Activated naive CD4-positive, alpha-beta T cell treated with Interleukin-2 at 50 U/mL for 16 hours (primary cell): ENCODE data around the gene ANK3.

Experiments
- DNase-seq: peaks from one replicate; pipeline ENCODE4 v3.0.0-alpha.2; 2020

ANK3 gene

GRCh38 chr10:60376221-60377041, 13.2 kb downstream of the ANK3 start:
- no peak for DNase-seq

DNA sequence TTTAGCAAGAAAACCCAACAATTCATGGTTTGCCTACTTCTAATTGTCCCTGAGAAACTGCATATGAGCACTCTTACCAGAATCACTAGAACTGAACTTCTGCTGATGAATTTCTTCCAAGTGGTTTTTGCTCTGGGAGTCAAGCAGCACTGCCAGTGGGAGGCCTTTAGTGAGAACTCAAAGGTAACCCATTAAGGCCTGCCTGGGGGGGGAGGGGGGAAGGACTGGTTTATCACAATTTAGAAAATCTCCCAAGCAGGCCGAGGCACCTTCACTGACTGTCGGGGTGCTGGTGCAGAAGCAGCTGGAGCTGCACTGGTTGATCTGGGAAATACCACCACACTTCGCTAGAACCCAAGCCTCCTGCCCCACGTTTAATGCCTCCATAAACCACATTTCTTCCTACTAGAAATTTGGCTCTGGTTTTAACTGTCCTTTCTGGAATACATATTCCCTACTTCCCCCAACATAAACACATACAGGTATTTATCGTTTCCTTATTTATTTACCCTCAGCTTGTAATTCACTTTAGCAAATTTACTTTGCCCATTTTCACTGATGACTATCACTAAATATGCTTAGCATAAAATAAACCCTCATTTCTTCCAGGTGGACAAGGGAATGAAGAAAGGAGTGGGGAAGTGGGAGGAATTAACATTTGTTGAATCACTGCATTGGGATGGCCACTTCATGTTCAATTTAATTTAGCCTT, 14.2 kb downstream of the ANK3 start:
- no peak for DNase-seq

GRCh38 chr10:60374836-60375235, 14.8 kb downstream of the ANK3 start:
- DNase-seq = no peak

DNA sequence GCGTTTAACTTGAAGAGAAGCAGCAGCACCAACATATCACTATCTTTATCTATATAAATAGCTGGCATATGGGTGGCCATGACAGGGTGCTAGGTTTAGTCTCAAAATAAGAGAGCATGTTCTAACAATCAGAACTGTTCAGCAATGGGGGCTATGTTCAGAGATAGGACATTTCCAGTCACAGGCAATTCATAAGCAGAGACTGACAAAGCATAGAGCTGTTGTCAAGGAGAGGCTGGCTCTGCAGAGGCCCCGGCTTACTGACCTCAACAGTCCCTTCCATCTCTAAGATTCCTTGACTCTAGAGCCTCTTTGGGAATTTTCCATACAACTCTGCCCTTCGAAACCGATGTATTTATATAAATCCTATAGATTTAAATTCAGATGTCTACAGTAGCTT, 17.2 kb downstream of the ANK3 start:
- no peak for DNase-seq

DNA sequence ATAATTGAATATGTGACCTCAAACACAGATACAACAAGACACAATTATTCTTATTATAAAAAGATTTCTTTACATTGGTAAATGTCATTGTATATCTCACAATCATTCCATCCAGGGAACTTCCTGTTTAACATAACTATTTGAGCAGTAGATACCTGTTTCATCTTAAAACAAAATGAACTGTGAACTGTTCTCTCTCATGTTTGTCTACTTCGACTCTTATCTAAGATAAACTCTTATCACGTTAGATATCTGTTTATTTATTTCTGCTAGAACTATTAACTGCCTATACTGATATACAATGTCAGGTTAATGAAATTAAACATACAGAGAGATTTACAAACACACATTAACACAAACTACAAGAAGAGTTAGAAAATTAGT, 20.1 kb downstream of the ANK3 start:
- DNase-seq = no peak

GRCh38 chr10:60368875-60369546, 20.7 kb downstream of the ANK3 start:
- DNase-seq = no peak

- no peak for DNase-seq
Observed at GRCh38 chr10:60367901-60368300, 21.8 kb downstream of the ANK3 start.

GRCh38 chr10:60367431-60367830, 22.2 kb downstream of the ANK3 start:
- DNase-seq = no peak

- no peak for DNase-seq
Observed at GRCh38 chr10:60367024-60367423, 22.7 kb downstream of the ANK3 start.

GRCh38 chr10:60363187-60363586, 26.5 kb downstream of the ANK3 start:
- DNase-seq = no peak

GRCh38 chr10:60362461-60362860, 27.2 kb downstream of the ANK3 start:
- no peak for DNase-seq

DNA sequence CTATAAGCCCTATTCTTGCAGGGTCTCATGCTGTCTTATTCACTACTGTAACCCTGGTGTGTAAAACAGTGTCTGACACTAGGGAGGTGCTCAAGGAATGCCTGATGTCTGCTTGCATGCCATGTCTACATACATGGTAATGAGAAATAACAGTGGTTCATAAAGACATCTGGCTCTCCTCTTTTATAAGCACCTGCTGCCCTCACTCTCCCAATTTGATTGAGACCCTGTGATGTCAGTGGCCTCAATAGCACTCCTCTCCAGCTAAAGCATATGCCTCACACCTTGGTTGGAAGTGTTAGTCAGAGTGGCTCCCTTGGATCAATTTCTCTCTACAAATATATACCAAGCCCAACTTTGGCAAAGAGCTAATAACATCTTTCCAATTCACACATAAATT, 30.6 kb downstream of the ANK3 start:
- DNase-seq = no peak

- no peak for DNase-seq
Observed at GRCh38 chr10:60358282-60358681, 31.4 kb downstream of the ANK3 start.

DNA sequence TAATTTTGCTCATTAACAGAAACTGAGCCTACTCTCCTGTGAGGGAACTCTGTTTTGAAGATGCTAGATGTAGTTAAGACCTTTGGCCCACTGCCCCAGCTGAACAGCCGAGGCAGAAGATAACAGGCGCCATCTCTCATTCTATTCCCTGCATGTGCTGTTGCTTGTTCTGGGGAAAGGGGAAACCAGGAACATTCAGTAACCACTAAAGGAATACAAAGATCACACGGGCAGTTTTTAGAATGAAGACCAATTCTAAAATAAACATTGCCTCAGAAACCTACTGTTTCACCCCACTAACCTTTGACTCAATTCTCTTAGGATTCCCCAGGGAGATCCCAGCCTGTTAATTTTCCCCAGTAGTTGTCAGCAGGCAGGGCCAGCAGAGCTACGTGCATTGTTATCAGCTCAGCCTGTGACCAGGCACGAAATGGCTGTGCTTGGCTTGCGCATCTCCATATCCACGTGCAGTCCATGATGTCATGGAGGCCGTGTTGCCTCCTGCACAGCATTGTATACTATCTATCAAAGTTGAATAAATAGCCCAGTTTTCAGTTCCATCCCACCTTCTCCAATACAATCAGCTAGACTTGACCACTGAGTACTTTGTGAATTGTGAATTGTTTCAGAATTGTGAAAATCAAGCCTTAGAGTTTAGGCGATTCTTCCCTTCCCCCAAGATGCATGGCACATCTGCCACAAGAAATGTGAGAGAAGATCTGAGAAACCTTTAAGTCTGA, 36.0 kb downstream of the ANK3 start:
- DNase-seq = no peak

DNA sequence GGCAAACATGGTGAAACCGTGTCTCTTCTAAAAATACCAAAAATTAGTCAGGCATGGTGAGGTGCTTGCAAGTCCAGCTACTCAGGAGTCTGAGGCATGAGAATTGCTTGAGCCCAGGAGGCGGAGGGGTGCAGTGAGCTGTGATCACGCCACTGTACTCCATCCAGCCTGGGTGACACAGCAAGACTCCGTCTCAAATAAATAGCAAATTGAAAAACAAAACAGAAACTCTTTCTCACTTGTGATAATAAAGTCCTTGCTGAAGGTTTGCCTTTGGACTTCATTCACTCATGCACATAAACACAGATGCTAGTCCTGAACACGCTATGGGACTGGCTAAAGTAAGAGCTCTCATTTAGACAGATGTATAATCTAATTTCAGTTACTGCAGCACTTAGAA, 37.6 kb downstream of the ANK3 start:
- no peak for DNase-seq

- DNase-seq = no peak
Observed at GRCh38 chr10:60351191-60351853, 38.4 kb downstream of the ANK3 start.

GRCh38 chr10:60350400-60350799, 39.3 kb downstream of the ANK3 start:
- no peak for DNase-seq

- DNase-seq = no peak
Observed at GRCh38 chr10:60349426-60349825, 40.2 kb downstream of the ANK3 start.

GRCh38 chr10:60348982-60349381, 40.7 kb downstream of the ANK3 start:
- DNase-seq = no peak

DNA sequence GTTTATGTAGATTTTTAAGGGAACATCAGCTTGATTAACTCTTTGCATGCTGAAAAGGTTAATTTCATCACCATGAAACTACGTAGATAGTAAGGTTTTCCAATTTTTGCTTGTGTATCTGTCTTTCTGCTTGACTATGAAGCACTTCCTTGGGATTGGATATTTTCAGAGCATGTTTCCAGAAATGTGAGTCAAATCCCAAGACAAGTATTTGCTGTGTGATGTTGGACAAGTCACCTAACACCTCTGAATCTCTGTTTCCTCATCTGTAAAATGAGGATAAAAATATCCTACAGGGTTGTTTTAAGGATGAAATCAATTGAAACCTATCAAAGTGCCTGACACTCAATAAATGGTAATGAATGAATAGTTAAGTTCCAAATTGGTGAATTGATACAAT, 42.4 kb downstream of the ANK3 start:
- DNase-seq = no peak

GRCh38 chr10:60346661-60347060, 43.0 kb downstream of the ANK3 start:
- DNase-seq = no peak

GRCh38 chr10:60343254-60343653, 46.4 kb downstream of the ANK3 start:
- DNase-seq = no peak

DNA sequence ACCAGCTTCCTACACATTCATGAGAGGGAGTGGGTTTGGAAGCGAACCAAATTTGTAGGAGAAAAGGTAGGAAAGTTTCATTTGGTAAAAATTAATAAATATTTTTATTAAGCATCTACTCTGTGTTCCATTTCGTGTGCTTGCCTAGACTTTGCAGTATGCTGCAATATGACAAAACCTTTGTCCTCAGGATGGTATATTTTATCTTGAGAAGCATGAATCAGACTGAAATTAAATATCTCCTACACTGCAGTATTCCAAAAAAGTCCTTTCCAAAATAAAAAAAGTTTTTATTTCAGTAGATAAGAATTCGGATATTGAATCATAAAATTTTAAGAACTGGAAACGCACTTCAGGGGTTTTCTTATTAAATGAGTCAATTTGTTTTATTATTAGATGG, 47.7 kb downstream of the ANK3 start:
- DNase-seq = no peak
